Measurements from ENCODE around the gene IRF2BP1. TPM values are rescaled to one million over a fixed set of nuclear protein-coding genes. Genes with fewer than 3 reads are reported as not detected.

IRF2BP1 gene
- total and polyA plus RNA-seq, 12 donors: 8.0 to 23.0 (median 19.5) TPM

- 83 to 84% methylated on average over 9 of the region's 9 CpGs for WGBS, 2 donors
- intact Hi-C loops (cut with DNase I): no loop called here
- DNase-seq (no peak), ATAC-seq (no peak)
- no peaks in the 10 kb centered on the region for H3K27me3 ChIP-seq
- no peak overlapping the region for H3K4me3 ChIP-seq
- no peak for TF ChIP-seq CTCF (IDR thresholded peaks at IDR 0.05)
- H3K27ac ChIP-seq: no peak overlapping the region
- no peaks in the 10 kb centered on the region for H3K9me3 ChIP-seq
- peaks cover 0 to 3% (median 1%) of the 10 kb centered on the region in 9 donors for H3K4me1 ChIP-seq
- H3K36me3 ChIP-seq: peaks cover 0 to 76% (median 5%) of the 10 kb centered on the region in 9 donors
Measured at GRCh38 chr19:45895519-45895972, 9.6 kb upstream of the IRF2BP1 start.

- Histone ChIP-seq H3K9me3 (no peaks in the 10 kb centered on the region), H3K4me1 (peaks cover 0 to 10% (median 5%) of the 10 kb centered on the region in 9 donors), H3K4me3 (no peak overlapping the region), H3K36me3 (peaks cover 0 to 56% (median 0%) of the 10 kb centered on the region in 9 donors), H3K27ac (no peak overlapping the region), H3K27me3 (no peaks in the 10 kb centered on the region)
- WGBS, 2 donors: 87 to 88% methylated on average over 17 of the region's 17 CpGs
- no peak for DNase-seq
- intact Hi-C loops (cut with DNase I): no loop called here
- no peak for TF ChIP-seq CTCF (IDR thresholded peaks at IDR 0.05)
- ATAC-seq: no peak
Measured at GRCh38 chr19:45890877-45891276, 4.9 kb upstream of the IRF2BP1 start.

- no peak for TF ChIP-seq CTCF (IDR thresholded peaks at IDR 0.05)
- Histone ChIP-seq H3K9me3 (no peaks in the 10 kb centered on the region), H3K36me3 (peaks cover 0 to 47% (median 0%) of the 10 kb centered on the region in 9 donors), H3K27ac (no peak overlapping the region), H3K4me1 (peaks cover 8 to 22% (median 16%) of the 10 kb centered on the region in 9 donors), H3K27me3 (no peaks in the 10 kb centered on the region), H3K4me3 (no peak overlapping the region)
- WGBS, 2 donors: 69 to 72% methylated on average over 6 of the region's 6 CpGs
- DNase-seq: no peak
- intact Hi-C loops (cut with DNase I): loop anchor here in 1 of 10 donors (10.0 kb wide), 1 partner anchor 75 kb away; the partner anchor contains the start of gene RSPH6A
- ATAC-seq: no peak
Measured at GRCh38 chr19:45889210-45889885, 3.4 kb upstream of the IRF2BP1 start.

- Histone ChIP-seq H3K4me3 (peak overlapping the region; percentile 56 to 92 (median 80)), H3K27ac (peak overlapping the region; percentile 79 to 97 (median 92)), H3K36me3 (peaks cover 0 to 48% (median 7%) of the 10 kb centered on the region in 9 donors), H3K27me3 (no peaks in the 10 kb centered on the region), H3K4me1 (peaks cover 15 to 43% (median 37%) of the 10 kb centered on the region in 9 donors), H3K9me3 (no peaks in the 10 kb centered on the region)
- no peak for TF ChIP-seq CTCF (IDR thresholded peaks at IDR 0.05)
- no peak for DNase-seq
- WGBS, 2 donors: 40 to 52% methylated on average over 10 of the region's 10 CpGs
- peak in 1 of 8 donors; percentile 0 for ATAC-seq
- intact Hi-C loops (cut with DNase I): loop anchor here in 1 of 10 donors (10.0 kb wide), 1 partner anchor 72 kb away; the partner anchor contains the start of gene RSPH6A
Measured at GRCh38 chr19:45887200-45887710, 1.3 kb upstream of the IRF2BP1 start.

All from heart right ventricle (tissue), 16 donors.